B cell (primary cell): Measurements from ENCODE around the gene ZEB1.

Experiments
- CTCF ChIP-seq: fragments of 200-600 bp; IDR thresholded peaks from one replicate; pipeline ENCODE4 v1.8.0; 2022; ENCODE audit warnings: antibody characterized with exemption, mild to moderate bottlenecking
- EZH2 ChIP-seq: IDR thresholded peaks from 2 replicates; pipeline ENCODE4 v1.6.1; 2012; ENCODE audit warnings: borderline replicate concordance, low read depth, mild to moderate bottlenecking, moderate library complexity, low read length; ENCODE audit not compliant: insufficient read depth, poor library complexity, severe bottlenecking

- TF ChIP-seq CTCF (no peak), EZH2 (no peak)
Measured at GRCh38 chr10:31278279-31278941, 40.6 kb upstream of the ZEB1 start.
